KMS-11 (cell line): ENCODE data around the gene PTGR3.

Experiments
- H2AFZ ChIP-seq: fragments of 200-600 bp; sonication (generic); 2 replicates; pipeline ENCODE4 v1.6.1; 2016; ENCODE audit warnings: antibody characterized with exemption, mixed run types, low read depth
- H3K27ac ChIP-seq: fragments of 200-600 bp; sonication (generic); 2 replicates; pipeline ENCODE4 v1.6.1; 2016; ENCODE audit warnings: mild to moderate bottlenecking, mixed run types
- H3K27me3 ChIP-seq: fragments of 200-600 bp; sonication (generic); 2 replicates; pipeline ENCODE4 v1.6.1; 2017; ENCODE audit warnings: mild to moderate bottlenecking, low read depth, mixed run types, moderate library complexity; ENCODE audit not compliant: insufficient read depth
- H3K36me3 ChIP-seq: fragments of 200-600 bp; sonication (generic); 2 replicates; pipeline ENCODE4 v1.6.1; 2017; ENCODE audit warnings: mild to moderate bottlenecking, mixed run types; ENCODE audit not compliant: insufficient read depth
- H3K4me1 ChIP-seq: fragments of 200-600 bp; sonication (generic); 2 replicates; pipeline ENCODE4 v1.6.1; 2016; ENCODE audit warnings: mild to moderate bottlenecking, low read depth, mixed run types; ENCODE audit not compliant: poor library complexity, severe bottlenecking
- H3K4me2 ChIP-seq: fragments of 200-600 bp; sonication (generic); 2 replicates; pipeline ENCODE4 v1.7.0; 2016; ENCODE audit warnings: mild to moderate bottlenecking, mixed run types
- H3K4me3 ChIP-seq: fragments of 200-600 bp; sonication (generic); IDR thresholded peaks from 2 replicates; pipeline ENCODE4 v1.6.1; 2017; ENCODE audit warnings: low read depth, low read length, mixed read lengths; ENCODE audit not compliant: insufficient read depth
- H3K79me2 ChIP-seq: fragments of 200-600 bp; sonication (generic); 2 replicates; pipeline ENCODE4 v1.6.1; 2016; ENCODE audit warnings: low read depth, mixed run types; ENCODE audit not compliant: insufficient read depth
- H3K9ac ChIP-seq: fragments of 200-600 bp; sonication (generic); 2 replicates; pipeline ENCODE4 v1.6.1; 2016; ENCODE audit warnings: mild to moderate bottlenecking, mixed run types
- H4K20me1 ChIP-seq: fragments of 200-600 bp; sonication (generic); 2 replicates; pipeline ENCODE4 v1.6.1; 2016; ENCODE audit warnings: mild to moderate bottlenecking, mixed run types; ENCODE audit not compliant: insufficient read depth
- TF ChIP-seq, protein P1 (sequence below): fragments of 200-600 bp; sonication (generic); conservative IDR thresholded peaks from 2 replicates; pipeline ENCODE4 v1.6.1; 2017; ENCODE audit warnings: low read depth, mild to moderate bottlenecking, antibody characterized with exemption, low read length, moderate library complexity, mixed read lengths

PTGR3 gene

DNA sequence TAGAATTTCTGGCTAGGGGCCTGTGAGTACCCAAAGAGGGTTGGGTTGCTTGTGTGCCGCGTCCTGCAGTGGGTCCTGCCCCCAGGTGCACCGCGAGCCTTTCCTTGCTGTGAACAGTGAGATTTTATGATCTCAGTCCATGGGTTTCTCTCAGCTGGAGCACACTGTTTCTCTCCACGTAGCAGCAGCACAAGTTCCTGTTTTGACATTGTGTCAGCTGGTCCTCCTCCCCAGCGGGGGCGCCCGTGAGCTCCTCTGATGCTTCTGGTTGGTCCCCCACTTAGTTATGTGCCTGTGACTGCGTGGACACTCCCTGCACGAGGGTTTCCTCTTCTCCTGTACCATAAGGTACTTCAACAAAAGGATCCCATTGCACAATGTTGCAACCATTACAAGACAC is 31.5 kb upstream of the PTGR3 start:
- no peak overlapping the region for H3K4me2 ChIP-seq
- no peak overlapping the region for H3K27ac ChIP-seq
- no peak overlapping the region for H3K9ac ChIP-seq
- TF ChIP-seq, protein P1, sequence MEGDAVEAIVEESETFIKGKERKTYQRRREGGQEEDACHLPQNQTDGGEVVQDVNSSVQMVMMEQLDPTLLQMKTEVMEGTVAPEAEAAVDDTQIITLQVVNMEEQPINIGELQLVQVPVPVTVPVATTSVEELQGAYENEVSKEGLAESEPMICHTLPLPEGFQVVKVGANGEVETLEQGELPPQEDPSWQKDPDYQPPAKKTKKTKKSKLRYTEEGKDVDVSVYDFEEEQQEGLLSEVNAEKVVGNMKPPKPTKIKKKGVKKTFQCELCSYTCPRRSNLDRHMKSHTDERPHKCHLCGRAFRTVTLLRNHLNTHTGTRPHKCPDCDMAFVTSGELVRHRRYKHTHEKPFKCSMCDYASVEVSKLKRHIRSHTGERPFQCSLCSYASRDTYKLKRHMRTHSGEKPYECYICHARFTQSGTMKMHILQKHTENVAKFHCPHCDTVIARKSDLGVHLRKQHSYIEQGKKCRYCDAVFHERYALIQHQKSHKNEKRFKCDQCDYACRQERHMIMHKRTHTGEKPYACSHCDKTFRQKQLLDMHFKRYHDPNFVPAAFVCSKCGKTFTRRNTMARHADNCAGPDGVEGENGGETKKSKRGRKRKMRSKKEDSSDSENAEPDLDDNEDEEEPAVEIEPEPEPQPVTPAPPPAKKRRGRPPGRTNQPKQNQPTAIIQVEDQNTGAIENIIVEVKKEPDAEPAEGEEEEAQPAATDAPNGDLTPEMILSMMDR, result no peak
- H3K4me1 ChIP-seq, result no peaks in the 10 kb centered on the region
- no peak overlapping the region for H2AFZ ChIP-seq
- H3K27me3 ChIP-seq, result no peaks in the 10 kb centered on the region
- H3K79me2 ChIP-seq, result 0 out of 2 replicates have a peak, but pooled peaks cover 3% of the 10 kb centered on the region
- H3K36me3 ChIP-seq, result no peaks in the 10 kb centered on the region
- no peaks in the 10 kb centered on the region for H4K20me1 ChIP-seq
- no peak overlapping the region for H3K4me3 ChIP-seq

DNA sequence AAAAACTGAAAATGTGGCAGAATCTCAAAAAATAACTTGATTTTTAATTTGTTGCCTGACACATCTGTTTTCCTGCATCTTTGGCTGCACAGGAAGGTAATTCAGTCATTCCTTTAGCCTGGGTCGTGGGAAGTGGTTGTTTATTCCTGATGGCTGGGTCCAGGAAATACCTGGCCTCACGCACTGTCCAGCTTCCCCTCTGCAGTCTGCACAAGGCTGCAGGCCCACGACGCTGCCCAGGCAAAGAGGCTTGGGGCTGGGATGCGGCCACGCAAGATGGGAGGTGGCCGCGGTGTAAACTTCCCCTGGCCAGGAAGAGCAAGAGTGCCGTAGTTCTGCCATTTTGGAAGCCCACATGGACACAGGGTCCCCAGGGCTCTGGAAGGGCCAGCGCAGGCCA is 29.8 kb upstream of the PTGR3 start:
- H3K4me3 ChIP-seq, result no peak overlapping the region
- H4K20me1 ChIP-seq, result no peaks in the 10 kb centered on the region
- 0 out of 2 replicates have a peak, but pooled peaks cover 3% of the 10 kb centered on the region for H3K79me2 ChIP-seq
- no peak overlapping the region for H3K4me2 ChIP-seq
- no peak overlapping the region for H3K9ac ChIP-seq
- H3K36me3 ChIP-seq, result no peaks in the 10 kb centered on the region
- H3K4me1 ChIP-seq, result no peaks in the 10 kb centered on the region
- TF ChIP-seq, protein P1, result no peak
- no peaks in the 10 kb centered on the region for H3K27me3 ChIP-seq
- no peak overlapping the region for H2AFZ ChIP-seq
- no peak overlapping the region for H3K27ac ChIP-seq

DNA sequence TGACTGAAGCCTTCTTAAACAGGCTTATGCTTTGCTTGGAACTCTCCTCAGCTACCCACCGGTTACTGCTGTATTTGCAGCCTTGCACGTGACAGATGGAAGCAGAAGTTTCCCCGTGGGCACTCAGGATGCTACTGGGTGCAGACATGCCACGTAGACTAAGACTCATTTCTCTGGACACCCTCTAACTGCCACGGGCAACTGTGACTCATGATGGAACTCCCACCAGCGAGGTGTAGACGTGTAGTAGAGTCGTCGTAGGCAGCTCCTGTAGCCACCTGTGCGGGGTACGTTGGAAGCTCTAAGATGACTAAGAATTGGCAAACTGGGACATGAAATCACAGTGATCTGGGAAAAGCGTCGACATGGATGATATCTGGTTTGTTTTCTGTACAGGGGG is 29.2 kb upstream of the PTGR3 start:
- Histone ChIP-seq H4K20me1 (no peaks in the 10 kb centered on the region), H3K36me3 (no peaks in the 10 kb centered on the region), H3K9ac (no peak overlapping the region), H3K4me1 (no peaks in the 10 kb centered on the region), H2AFZ (no peak overlapping the region), H3K79me2 (0 out of 2 replicates have a peak, but pooled peaks cover 3% of the 10 kb centered on the region), H3K27ac (no peak overlapping the region), H3K27me3 (no peaks in the 10 kb centered on the region), H3K4me2 (no peak overlapping the region), H3K4me3 (no peak overlapping the region)
- TF ChIP-seq, protein P1, result no peak

GRCh38 chr18:75235896-75236295 is 27.0 kb upstream of the PTGR3 start:
- no peaks in the 10 kb centered on the region for H3K36me3 ChIP-seq
- H3K4me3 ChIP-seq, result no peak overlapping the region
- H3K9ac ChIP-seq, result no peak overlapping the region
- no peaks in the 10 kb centered on the region for H4K20me1 ChIP-seq
- peaks cover under 1% of the 10 kb centered on the region for H3K4me1 ChIP-seq
- no peak overlapping the region for H3K4me2 ChIP-seq
- TF ChIP-seq, protein P1, result no peak
- no peak overlapping the region for H2AFZ ChIP-seq
- H3K27me3 ChIP-seq, result no peaks in the 10 kb centered on the region
- no peak overlapping the region for H3K27ac ChIP-seq
- H3K79me2 ChIP-seq, result 0 out of 2 replicates have a peak, but pooled peaks cover under 1% of the 10 kb centered on the region
